Measurements from ENCODE around the gene DCAF6. TPM values are rescaled to one million over a fixed set of nuclear protein-coding genes. Genes with fewer than 3 reads are reported as not detected.

Gene DCAF6
- total RNA-seq, 2 donors from 2014 or later: 47.2 to 76.7 TPM

DNA sequence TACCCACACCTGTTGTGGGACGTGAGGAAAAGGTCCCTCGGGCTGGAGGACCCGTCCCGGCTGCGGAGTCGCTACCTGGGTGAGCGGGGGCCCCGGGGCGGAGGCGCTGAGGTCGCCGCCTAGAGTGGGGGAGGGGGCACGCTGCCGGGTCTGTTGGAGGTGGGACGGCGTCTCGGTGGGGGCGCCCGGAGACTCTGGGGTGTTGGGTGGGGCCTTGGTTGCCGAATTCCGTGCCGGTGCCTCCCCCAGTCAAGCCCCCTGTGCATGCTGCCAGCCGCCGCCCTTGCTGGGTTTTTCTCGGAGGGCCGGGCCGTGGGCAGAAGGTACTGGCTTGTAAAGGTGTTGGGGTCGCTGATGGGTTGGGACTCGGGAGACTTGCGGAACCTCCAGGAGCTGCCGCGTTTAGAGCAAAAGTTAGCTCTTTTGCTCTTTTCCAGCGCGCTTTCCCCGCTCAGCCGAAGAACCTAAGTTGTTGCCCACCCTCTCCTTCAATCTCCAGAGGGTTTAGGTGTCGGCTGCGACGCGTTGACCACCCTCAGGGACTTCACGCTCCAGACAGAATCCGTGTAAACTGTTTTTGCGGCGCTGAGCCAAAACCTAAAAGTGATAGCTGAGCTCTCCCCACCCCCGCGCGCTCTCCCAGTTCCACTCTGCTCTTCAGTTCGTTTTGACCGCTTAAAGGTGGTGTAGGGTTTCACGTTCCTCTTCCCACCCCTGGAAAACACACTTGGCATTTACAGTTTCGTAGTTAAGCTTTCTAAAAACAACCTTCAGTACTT is 636 bp downstream of the DCAF6 start, which contains the start of gene MPC2:
Gene MPC2 (minus strand): TSS at position 143 of the 779 bp plus-strand sequence. CDS start 1,231 bp downstream, outside the sequence.
- Histone ChIP-seq H3K36me3 (no peaks in the 10 kb centered on the region), H3K27me3 (replicated peaks; ENCODE audit: insufficient read depth) (no peaks in the 10 kb centered on the region), H3K4me1 (ENCODE audit: control insufficient read depth in 1 of 2, low read depth in 2 of 2) (peaks cover 18 to 41% of the 10 kb centered on the region in 2 donors), H3K27ac (peak within 1 kb of the TSS; percentile 95 to 97), H3K4me3 (peak within 1 kb of the TSS; percentile 87), H3K9me3 (no peaks in the 10 kb centered on the region)
- DNase-seq (ENCODE audit: low spot score) (peak; percentile 18), ATAC-seq (ENCODE audit: insufficient number of reproducible peaks, low FRiP score, low read depth) (peak; percentile 12)
- TF ChIP-seq, protein P1, sequence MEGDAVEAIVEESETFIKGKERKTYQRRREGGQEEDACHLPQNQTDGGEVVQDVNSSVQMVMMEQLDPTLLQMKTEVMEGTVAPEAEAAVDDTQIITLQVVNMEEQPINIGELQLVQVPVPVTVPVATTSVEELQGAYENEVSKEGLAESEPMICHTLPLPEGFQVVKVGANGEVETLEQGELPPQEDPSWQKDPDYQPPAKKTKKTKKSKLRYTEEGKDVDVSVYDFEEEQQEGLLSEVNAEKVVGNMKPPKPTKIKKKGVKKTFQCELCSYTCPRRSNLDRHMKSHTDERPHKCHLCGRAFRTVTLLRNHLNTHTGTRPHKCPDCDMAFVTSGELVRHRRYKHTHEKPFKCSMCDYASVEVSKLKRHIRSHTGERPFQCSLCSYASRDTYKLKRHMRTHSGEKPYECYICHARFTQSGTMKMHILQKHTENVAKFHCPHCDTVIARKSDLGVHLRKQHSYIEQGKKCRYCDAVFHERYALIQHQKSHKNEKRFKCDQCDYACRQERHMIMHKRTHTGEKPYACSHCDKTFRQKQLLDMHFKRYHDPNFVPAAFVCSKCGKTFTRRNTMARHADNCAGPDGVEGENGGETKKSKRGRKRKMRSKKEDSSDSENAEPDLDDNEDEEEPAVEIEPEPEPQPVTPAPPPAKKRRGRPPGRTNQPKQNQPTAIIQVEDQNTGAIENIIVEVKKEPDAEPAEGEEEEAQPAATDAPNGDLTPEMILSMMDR (IDR thresholded peaks at IDR 0.05): no peak

DNA sequence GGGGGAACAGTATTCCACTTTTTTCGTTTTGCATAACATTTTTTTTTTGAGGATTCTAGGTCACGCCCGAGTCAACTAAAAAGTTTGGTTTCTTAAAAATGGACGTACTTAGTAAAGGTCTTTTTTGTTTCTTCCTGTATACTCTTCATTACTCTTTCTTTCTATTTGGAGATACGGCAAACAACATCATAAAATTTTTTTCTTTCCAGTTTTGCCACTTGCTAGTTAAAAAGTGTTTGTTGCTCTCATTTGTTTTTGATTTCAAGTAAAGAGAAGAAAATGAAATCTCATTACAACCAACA is 1.2 kb downstream of the DCAF6 start:
- ATAC-seq (ENCODE audit: insufficient number of reproducible peaks, low FRiP score, low read depth) (no peak), DNase-seq (ENCODE audit: low spot score) (no peak)
- peak overlapping the region; percentile 95 to 97 for H3K27ac ChIP-seq
- H3K27me3 ChIP-seq (replicated peaks; ENCODE audit: insufficient read depth): no peaks in the 10 kb centered on the region
- no peaks in the 10 kb centered on the region for H3K9me3 ChIP-seq
- H3K4me3 ChIP-seq: peak overlapping the region; percentile 87
- peaks cover 18 to 37% of the 10 kb centered on the region in 2 donors for H3K4me1 ChIP-seq (ENCODE audit: control insufficient read depth in 1 of 2, low read depth in 2 of 2)
- TF ChIP-seq, protein P1 (IDR thresholded peaks at IDR 0.05): no peak
- H3K36me3 ChIP-seq: no peaks in the 10 kb centered on the region

DNA sequence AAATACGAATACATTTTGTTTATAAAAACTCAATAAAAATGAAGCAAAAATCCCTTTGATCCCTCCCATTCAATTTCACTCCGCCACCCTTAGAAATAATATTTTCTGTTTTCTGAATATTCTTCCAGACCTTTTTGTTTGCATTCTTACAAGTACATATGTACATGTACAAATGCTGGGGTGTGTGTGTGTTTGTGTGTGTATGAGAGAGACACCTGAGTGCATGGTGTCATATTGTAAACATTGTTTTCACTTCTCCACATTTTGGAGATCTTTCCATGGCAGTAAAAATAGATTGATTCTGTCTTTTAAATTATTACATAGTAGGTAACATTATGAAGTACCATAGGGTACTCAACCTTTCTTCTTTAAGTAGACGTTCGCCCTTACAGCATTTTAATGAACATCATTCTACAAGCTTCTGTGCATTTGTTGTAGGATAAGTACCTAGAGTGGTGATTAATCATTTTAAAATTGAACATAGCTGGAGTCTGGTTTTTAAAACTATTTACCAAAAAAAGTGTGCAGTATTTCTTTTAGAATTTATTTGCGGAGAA is 1.7 kb downstream of the DCAF6 start:
- DNase-seq (ENCODE audit: low spot score): no peak
- H3K27me3 ChIP-seq (replicated peaks; ENCODE audit: insufficient read depth): no peaks in the 10 kb centered on the region
- H3K27ac ChIP-seq: peak overlapping the region; percentile 95 to 97
- H3K4me1 ChIP-seq (ENCODE audit: control insufficient read depth in 1 of 2, low read depth in 2 of 2): peaks cover 18 to 32% of the 10 kb centered on the region in 2 donors
- no peaks in the 10 kb centered on the region for H3K36me3 ChIP-seq
- ATAC-seq (ENCODE audit: insufficient number of reproducible peaks, low FRiP score, low read depth): no peak
- peak overlapping the region; percentile 87 for H3K4me3 ChIP-seq
- TF ChIP-seq, protein P1 (IDR thresholded peaks at IDR 0.05): no peak
- no peaks in the 10 kb centered on the region for H3K9me3 ChIP-seq

DNA sequence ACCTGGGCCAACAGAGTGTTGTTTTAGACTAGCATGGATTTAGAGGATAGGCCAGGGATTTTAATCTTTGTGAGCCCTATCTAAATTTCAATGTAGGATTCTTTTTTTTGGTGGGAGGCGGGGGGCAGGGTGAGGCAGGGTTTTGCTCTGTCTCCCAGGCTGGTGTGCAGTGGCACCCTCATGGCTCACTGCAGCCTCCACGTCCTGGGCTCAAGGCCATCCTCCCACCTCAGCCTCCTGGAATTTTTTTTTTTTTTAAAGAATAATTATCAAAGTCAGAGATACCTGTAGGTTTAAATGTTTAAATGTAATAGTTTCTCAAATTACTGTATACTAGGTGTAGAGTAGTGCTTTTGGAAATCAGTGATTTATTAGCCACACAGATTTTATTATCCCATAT is 3.8 kb downstream of the DCAF6 start:
- Histone ChIP-seq H3K4me1 (ENCODE audit: control insufficient read depth in 1 of 2, low read depth in 2 of 2) (peaks cover 7 to 17% of the 10 kb centered on the region in 2 donors), H3K27ac (no peak overlapping the region), H3K27me3 (replicated peaks; ENCODE audit: insufficient read depth) (no peaks in the 10 kb centered on the region), H3K36me3 (no peaks in the 10 kb centered on the region), H3K9me3 (no peaks in the 10 kb centered on the region), H3K4me3 (no peak overlapping the region)
- DNase-seq (ENCODE audit: low spot score) (no peak), ATAC-seq (ENCODE audit: insufficient number of reproducible peaks, low FRiP score, low read depth) (no peak)
- TF ChIP-seq, protein P1 (IDR thresholded peaks at IDR 0.05): no peak

DNA sequence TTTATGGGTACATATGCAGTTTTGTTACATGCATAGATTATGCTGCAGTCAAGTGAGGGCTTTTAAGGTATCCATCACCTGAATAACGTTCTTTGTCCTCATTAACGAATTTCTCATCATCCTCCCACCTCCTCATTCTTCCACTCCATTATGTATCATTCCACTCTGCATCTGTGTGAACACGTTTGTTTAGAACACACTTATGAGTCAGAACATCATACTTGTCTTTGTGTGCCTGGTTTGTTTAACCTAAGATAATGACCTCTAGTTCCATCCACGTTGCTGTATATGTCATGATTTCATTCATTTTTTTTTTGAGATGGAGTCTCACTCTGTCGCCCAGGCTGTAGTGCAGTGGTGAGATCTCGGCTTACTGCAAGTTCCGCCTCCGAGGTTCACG is 7.1 kb downstream of the DCAF6 start:
- DNase-seq (ENCODE audit: low spot score) (no peak), ATAC-seq (ENCODE audit: insufficient number of reproducible peaks, low FRiP score, low read depth) (no peak)
- H3K9me3 ChIP-seq: no peaks in the 10 kb centered on the region
- no peaks in the 10 kb centered on the region for H3K36me3 ChIP-seq
- no peak overlapping the region for H3K27ac ChIP-seq
- TF ChIP-seq, protein P1 (IDR thresholded peaks at IDR 0.05): no peak
- no peaks in the 10 kb centered on the region for H3K27me3 ChIP-seq (replicated peaks; ENCODE audit: insufficient read depth)
- H3K4me1 ChIP-seq (ENCODE audit: control insufficient read depth in 1 of 2, low read depth in 2 of 2): peaks cover 2 to 19% of the 10 kb centered on the region in 2 donors
- H3K4me3 ChIP-seq: no peak overlapping the region

All from thoracic aorta (tissue), 2 donors.